HuH-7 (cell line): ENCODE measurements around the gene CAV3.
A peak's percentile ranks its signal among the peaks of the same experiment; 100 is the strongest.

Source experiments
- DNase-seq: peaks from one replicate; pipeline ENCODE4 v3.0.0; 2011; ENCODE audit warnings: low spot score

Gene CAV3

DNA sequence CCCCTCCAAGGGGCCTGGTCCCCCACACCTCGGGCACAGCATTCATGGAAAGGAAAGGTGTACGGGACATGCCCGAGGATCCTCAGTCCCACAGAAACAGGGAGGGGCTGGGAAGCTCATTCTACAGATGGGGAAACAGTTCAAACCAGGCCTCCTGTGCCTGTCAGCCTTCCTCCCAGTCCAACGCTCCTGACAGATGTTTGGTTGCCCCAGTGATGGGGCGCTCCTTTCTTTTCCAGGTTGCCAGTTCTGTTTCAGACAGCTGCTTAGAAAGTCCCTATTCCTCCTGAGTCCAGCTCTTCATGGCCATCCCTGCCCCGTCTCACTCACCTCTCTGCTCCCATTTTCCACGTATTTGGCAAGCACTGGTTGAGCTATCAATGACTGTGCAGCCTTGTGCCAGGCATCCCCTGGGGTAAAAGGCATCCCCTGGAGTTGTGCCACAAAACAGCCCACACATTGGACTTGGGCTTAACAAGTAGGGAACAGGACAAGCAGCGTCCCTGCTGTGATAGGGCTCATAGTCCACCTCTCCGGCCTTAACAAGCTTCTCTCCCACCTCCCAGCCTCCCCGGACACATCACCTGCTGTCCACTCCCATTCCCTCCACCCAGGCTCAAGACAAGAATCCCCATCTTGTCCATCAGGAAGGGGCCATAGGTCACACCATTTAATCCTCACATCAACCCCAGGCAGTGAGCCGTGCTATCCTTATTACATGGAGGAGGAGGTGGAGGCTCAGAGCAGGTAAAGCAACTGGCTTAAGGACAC is 29.2 kb downstream of the CAV3 start:
- DNase-seq, result no peak

DNA sequence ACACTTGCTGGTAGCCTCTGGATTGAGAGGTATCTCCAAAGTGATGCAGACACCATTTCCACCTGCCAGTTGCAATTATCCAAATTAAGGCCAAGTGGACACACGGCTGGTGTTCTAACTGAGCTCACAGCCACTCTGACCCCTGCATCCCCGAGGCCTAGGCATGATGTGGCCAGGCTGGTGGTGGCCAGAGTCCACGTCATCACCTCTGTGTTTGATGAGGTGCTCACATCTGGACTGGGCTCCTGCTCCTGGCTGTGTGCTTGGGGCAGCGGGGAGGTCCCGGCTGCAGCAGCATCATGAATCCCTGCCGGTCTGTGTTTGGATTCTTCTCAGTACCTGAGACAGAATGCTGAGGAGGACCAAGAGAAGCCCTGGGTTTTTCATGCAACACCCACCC is 30.9 kb downstream of the CAV3 start:
- no peak for DNase-seq

DNA sequence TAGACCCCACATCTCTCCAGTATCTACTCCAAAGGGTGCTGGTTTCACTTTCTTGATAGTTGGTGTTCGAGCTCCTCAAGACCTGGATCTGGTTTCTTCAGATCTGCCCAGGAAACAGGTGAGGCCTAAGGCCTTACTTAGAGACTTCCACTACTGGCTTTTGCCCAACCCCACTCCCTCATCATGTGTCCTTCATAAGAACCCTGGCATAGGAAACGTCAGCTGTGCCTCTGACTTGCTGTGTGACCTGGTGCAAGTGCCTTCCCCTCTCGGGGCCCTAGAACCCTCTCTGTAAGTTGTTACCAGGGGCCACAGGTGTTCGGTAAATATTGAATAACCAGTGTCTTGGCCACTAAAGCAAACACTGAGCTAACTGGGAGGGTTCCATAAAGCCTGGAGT is 31.9 kb downstream of the CAV3 start:
- DNase-seq, result no peak

DNA sequence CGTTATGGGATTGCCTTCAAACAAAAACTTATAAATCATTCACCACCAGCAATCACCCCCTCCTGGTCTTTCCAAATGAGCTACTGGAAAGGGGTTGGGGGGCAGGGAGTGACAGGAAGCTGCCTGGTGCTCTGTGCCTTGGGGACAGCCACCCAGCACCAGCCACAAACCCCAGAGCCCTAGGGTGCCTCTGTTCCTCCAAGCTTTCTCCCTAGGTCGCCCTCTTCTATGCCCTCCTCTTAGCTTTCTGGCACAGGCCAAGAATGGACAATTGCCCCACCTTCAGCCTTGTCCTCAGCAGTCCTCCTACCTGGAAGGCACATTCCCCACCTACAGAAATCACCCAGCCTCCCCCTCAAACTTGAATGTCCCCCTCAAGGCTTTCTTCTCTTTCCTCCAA is 32.5 kb downstream of the CAV3 start:
- DNase-seq, result no peak

DNA sequence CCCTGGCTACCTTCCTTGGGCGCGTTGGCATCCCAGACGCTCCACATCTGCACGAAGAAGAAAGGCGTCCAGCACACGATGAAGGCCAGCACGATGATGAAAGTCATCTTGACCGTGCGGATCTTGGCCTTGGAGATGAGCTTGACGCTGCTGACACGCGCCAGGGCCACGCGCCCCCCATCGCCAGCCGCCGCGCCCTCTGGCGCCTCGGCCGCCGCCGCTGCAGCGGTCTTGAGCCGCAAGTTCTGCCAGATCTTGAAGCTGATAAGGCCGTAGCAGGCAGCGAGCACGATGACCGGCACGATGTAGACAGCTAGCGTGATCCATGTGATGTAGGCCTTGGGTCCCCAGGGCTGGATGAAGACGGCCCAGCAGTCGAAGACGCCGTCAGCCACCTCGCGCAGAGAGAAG is 33.7 kb downstream of the CAV3 start:
- no peak for DNase-seq

DNA sequence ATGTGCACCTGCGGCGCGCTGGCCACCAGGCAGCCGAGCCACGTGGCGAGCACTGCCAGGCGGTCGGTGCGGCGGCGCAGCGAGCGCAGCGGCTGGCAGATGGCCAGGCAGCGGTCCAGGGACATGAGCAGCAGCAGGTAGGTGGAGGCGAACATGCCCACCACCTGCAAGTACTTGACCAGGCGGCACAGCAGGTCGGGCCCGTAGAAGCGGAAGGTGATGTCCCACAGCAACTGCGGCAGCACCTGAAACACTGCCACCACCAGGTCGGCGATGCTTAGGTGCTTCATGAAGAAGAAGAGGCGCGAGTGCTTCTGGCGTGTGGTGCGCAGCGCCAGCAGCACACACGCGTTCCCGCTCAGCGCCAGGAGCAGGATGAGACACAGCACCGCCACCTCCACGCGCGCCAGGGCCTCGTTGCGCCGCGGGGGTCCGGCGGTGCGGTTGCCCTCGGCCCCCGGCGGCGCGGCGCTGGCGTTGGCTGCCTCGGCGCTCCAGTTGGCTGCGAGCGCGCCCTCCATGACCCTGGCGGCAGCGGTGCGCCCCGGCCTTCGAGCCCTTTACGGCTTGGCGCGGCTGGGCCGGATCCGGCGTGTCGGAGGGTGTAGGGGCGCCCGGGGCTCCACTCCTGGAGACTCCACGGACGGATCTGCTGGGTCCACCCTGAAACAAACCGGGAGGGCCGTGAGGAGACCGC is 34.2 kb downstream of the CAV3 start:
- no peak for DNase-seq

DNA sequence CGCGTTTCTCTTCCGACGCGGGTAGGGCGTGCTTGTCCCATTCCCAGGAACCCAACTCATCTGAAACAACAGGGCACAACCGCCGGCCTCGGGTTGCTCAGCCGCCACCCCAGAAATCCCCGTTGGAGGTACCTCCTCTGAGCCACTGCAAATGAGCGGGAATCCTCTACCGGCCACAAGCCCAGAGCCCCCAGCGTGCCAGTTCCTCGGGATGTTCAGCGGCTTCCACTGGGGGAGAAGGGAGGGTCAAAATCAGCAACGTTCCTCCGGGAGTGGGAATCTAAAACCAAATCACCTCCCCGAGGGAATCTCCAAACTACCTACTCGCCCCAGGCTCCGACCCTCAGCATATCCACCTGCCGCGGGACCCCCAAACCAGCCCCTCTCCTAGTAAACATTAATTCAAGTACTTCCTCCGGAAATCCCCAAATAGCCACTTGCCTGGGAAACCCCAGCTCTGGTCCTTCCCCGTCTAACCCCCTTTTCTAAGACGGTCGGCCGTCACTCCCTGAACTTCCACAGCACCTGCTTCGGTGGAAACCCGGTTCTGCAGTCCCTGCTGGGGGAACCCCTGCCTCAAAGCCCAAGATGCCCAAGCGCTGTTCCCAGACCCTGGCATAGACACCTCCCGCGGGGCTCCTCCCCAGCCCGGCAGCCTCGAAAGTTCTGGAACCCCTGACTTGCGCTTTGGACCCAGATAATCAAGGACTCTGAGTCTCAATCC is 34.9 kb downstream of the CAV3 start:
- peak; percentile 51 for DNase-seq

DNA sequence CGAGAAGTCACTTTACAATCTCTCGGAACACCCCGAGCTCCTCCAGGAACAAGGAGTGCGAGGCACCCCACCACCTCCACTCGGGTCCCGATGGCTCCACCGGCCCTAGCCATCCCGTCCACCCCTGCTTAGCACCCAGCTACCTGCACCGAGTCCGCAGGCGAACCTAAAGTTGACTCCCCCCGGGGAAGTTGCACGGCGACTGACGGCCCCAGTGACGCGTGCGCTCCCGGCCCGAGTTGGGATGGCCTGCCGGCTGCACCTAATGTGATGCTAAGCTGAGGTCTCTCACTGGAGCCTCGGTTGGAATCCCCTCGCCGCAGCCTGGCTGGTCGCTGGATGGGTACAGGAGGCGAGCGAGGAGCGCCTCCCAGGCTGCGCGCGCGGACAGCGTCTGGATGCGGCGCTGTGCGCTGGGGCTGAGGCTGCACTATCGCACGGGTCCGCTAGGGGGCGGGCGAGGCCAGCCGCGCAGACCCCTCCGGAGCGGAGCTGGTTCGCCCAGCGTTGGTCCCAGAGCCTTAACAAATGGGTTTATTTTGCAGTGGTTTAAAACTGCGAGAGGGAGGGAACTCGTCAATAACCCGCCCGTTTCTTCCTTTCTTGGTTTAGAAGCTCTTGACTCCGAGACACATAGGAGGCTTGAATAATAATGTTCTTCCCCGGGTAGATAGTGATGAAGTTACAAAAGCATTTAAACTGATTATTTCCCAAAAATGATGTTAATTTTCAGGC is 35.7 kb downstream of the CAV3 start, which contains the start of gene OXTR:
OXTR (minus strand) TSS at position 526 of the 735 bp plus-strand sequence. CDS start 1,426 bp downstream, outside the sequence.
- DNase-seq, result peak; percentile 96

DNA sequence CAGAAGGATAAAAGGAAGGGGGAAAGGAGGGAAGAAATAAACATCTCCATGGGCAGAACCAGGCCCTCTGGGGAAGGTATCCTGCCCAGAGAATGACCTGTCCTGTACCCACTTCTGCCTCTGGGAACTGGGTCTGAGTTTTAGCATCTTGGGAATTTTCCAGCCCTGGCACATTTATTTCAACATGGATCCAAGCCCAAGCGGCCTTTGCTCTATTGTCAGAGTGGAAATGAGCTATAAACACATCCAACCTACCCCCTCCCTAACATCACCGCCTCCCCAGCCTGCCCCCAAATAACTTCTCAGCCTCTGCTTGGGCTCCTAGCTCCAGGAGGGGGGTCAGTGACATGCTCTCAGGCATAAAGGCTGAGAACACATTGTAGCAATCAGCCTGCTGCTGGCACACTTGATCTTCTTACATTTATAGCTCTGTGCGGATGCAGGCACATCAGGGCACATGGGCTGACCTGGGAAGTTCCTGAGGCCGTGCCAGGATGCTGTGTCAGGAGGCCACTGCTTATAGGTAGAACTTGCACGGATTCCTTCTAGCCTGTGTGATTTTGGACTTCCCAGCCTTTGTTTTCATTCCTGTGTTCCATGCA is 40.4 kb downstream of the CAV3 start:
- DNase-seq, result no peak

DNA sequence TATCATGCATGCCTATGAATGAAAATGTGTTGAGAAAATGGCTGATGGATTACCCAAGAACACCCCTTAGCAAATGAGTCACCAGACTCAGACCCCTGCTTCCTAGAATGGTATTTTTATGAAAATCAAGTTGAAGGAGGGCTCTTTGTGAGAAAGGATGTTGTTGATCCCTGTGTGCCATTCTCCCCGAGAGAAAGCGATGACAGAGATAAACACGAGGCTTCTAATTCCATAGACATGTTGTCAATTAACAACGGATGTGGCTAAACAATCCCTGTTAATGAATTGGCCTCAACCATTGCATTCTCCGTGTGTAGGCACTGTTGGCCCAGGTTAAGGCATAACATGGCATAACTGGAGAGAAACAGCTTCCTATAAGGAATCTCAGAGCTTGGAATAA is 41.6 kb downstream of the CAV3 start:
- DNase-seq, result no peak

DNA sequence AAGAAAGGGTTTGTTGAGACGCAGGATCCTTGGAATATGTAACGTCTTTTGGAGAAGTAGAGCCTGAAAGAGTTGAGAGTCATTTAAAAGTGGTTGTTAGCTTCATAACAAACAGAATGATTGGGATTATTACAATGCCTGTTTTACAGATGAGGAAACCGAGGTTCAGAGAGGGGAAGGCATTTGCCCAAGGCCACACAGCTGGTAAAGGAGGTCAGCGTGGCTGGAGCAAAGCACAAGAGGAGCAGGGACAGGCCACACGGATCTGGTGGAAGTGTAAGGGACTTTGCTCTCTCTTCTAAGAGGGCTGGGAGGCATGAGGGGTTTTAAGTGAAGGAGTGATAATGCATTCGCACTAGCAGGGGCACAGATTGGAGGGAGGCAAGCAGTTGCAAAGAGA is 42.0 kb downstream of the CAV3 start:
- no peak for DNase-seq

DNA sequence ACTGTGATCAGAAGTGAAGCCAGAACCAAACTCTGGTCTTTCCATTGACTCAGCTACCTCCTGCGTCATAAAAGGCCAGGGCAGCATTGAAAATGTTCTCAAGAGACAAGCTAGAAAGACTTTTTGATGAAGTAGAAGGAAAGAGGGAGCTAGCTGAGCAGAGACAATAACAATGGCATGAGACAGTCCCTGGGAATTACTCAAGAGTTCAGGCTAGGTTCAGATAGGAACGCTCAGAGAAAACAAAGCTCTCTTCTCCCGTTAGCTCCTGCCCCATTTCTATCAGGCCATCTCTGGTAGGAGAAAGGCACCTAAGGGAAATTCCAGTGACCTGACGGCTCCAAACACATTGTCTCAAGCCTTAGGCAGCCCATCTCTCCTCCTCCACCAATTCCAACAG is 42.8 kb downstream of the CAV3 start:
- no peak for DNase-seq

DNA sequence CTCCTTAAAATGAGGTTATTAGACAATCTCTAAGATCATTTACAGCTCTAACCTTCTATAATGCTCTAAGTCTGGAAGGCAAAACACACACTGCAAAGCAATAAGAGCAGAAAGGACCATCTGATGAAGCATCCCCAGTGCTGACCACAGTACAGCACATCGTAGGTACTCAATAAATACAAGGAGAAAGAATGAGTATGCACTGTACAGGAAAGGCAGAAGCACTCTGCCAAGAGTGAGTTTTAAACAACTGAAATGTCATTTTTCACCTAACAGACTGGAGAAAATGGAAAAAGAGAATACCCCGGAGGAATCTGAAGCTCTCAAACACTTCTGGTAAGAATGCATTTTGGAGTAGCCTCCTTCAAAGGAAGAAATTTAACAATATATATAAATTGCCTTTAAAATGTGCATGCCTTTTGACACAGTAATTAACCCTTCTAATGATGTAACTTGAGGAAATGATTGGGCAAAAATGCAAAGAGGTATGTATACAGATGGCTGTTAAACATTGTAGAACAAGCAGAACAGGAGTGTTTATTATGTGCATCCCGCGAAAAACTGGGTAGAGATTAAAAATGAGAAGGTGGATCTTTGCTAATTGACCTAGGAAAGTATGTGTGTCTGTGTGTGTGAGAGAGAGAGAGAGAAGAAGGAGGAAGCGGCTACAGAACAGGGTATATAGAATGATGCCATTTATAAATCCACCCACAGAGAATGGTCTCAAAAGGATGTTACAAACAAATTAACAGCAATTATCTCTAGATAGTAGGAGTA is 43.8 kb downstream of the CAV3 start:
- DNase-seq, result no peak

DNA sequence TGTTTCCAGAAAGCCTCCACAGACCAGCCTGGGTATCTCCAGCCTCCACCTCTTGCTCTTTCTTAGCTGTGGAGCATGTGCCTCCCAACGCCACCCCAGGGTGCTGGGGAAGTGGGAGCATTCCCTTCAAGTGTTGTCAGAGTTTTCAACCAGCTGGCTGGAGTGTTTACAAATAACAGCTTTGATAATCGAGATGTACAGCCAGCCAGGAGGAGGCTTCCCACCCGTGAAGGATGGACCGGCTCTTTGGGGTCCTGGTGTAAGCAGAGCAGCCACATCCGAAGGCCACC is 44.3 kb downstream of the CAV3 start:
- DNase-seq, result no peak

DNA sequence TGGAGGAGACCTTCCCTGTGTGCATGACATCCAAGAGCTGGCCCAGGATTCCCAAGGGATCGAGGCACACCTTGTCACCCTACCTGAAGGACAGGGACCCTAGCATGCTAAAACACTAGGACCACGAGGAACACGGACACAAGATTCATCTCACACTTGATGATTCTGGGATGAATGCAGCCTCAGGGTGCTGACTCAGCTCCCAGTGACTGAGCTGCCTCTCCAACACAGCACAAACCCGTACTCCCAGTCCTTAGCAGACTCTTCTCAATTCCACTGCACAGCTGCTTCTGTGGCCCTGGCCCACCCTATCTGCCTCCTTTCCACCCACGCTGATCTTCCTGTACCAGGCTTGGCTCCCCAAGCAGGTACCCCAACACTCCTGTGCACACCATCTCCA is 44.9 kb downstream of the CAV3 start:
- no peak for DNase-seq

DNA sequence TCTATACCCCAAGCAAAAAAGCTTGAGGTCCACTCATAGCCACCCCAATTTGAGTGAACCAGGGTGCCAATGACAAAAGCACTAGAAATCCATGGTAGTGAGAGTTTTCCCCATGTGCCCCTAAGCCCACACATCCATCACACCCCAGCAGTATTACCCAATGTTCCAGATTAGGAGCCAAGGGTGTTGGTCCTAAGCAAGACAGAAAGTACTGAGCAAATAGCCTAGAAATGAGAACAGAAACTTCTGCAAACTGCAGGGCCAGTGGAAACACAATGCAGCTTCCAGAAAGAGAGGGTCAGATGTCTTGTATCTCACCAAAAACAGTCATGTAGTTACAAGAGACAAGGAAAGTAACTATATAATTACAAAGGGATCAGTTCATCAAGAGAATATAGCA is 46.7 kb downstream of the CAV3 start:
- DNase-seq, result no peak

DNA sequence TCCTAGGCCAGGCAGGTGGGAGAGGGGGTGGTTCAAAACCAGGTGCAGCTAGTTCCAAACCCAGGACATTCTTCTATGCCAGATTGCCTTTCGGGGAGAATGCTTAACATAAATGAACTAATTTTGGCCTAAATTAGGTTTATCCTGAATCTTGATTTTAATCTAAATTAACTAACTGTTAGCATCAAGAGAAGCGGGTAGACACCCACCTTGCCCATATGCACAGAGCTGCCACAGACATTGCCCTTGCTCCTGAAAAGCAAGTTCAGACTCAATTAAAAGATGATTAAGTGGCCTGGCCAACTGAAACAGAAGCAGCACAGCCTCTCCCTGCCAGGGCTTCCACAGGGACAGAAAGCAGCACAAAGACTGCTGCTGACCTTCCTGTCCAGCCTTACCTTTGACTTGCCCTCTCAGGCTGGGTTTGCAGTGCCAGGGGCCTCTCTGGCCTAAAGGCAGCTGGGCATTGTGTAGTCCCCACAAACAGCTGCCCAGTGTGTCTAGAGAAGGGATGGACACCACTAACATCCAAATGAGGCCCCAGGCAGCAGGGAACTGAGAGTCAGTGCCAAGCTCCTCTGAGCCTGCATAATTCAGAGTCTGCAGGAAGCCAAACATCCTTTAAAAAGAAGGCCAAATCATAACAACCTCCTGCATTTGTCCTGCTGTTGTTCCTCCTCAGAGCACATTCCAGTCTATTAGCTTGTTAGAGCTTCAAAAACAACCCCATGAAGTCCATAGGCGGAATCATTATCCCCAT is 51.3 kb downstream of the CAV3 start:
- DNase-seq, result no peak

DNA sequence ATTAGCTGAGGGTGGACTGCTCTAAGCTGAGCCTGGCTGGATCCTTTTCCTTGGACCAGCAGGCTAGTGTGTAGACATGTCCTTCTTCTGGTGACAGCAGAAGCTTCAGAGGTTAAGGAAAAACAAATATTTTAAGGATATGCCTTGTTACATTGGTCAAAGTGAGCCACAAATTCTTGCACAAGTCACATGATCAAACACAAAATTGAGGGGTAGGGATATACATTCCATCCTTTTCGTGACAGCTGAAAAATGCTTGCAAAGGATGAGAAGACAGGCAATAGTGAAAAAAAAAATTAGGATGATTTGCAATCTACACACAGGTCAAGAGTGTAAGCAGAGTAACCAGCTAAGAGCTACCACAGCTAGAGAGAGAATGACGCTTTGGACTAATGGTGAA is 56.9 kb downstream of the CAV3 start:
- DNase-seq, result no peak

DNA sequence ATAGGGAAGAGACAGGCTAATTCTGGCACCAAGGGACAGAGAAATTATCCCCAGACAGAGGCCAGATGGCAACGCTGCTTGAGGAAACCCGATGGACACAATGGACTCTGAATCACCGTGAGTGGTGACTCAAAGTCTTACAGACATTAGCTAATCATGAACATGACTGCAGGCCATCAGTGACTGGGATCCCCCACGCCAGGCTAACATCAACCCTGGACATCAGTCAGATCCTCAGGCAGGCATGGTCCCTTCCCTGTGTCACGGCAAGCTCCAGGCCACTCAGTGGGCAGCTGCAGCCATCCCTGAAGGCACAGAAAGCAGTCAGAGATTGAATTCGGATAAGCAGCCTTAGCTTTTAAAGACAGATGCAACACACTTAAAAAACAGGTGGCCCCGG is 59.6 kb downstream of the CAV3 start:
- DNase-seq, result no peak

DNA sequence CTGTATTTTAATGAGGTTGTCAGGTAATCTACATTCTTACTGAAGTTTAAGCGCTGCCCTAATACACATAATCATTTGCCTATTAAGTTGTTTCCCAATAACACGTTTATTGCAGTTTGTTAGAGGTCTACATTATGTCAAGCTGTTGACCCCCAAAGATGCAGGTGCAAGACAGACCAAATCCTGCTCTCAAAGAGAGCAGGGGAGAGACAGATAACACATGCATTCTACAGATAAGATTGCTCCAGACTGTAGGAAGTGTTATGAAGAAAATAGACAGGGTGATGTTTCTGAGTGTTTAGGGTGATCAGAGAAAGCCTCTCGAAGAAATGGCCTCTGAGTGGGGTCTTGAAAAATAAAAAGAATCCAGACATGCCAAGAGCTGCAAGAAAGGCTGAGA is 60.6 kb downstream of the CAV3 start:
- DNase-seq, result no peak
